HepG2 (cell line): ENCODE results near the gene OPRL1. TPM values are rescaled to one million over a fixed set of nuclear protein-coding genes. Genes with fewer than 3 reads are reported as not detected.
A peak's percentile ranks its signal among the peaks of the same experiment; 100 is the strongest.

ENCODE experiments used
- CBFB ChIP-seq: sonication (generic); formaldehyde crosslinking; IDR thresholded peaks from 2 replicates; pipeline ENCODE4 v1.4.0; 2020; ENCODE audit warnings: missing genetic modification reagents
- ELF1 ChIP-seq: sonication (generic); formaldehyde crosslinking; IDR thresholded peaks from 2 replicates; pipeline ENCODE4 v1.4.0; 2020; ENCODE audit warnings: missing genetic modification reagents
- FIP1L1 ChIP-seq: fragments of 200-400 bp; formaldehyde crosslinking; IDR thresholded peaks from 2 replicates; pipeline ENCODE4 v1.6.1; 2018; ENCODE audit warnings: low read depth, mild to moderate bottlenecking, low read length, moderate library complexity, borderline replicate concordance; ENCODE audit not compliant: insufficient read depth
- HOXD1 ChIP-seq: sonication (generic); formaldehyde crosslinking; IDR thresholded peaks from 2 replicates; pipeline ENCODE4 v1.5.0; 2020; ENCODE audit warnings: missing genetic modification reagents
- ISL2 ChIP-seq: sonication (generic); formaldehyde crosslinking; IDR thresholded peaks from 2 replicates; pipeline ENCODE4 v1.5.0; 2020; ENCODE audit warnings: missing genetic modification reagents
- JDP2 ChIP-seq: sonication (generic); formaldehyde crosslinking; IDR thresholded peaks from 2 replicates; pipeline ENCODE4 v1.8.1; 2022; ENCODE audit warnings: missing genetic modification reagents, borderline replicate concordance
- KDM1A ChIP-seq: IDR thresholded peaks from 2 replicates; pipeline ENCODE4 v1.6.1; 2016; ENCODE audit warnings: missing compliant biosample characterization
- KDM5B ChIP-seq: sonication (generic); formaldehyde crosslinking; IDR thresholded peaks from 2 replicates; pipeline ENCODE4 v1.4.0; 2020; ENCODE audit warnings: missing genetic modification reagents, mild to moderate bottlenecking, borderline replicate concordance
- ONECUT2 ChIP-seq: sonication (generic); formaldehyde crosslinking; IDR thresholded peaks from 2 replicates; pipeline ENCODE4 v1.4.0; 2020; ENCODE audit warnings: missing genetic modification reagents
- POLR2G ChIP-seq: fragments of 200-400 bp; formaldehyde crosslinking; IDR thresholded peaks from 2 replicates; pipeline ENCODE4 v1.6.1; 2018; ENCODE audit warnings: mild to moderate bottlenecking, low read depth, low read length, moderate library complexity
- SMARCC2 ChIP-seq: fragments of 450-650 bp; IDR thresholded peaks from 2 replicates; pipeline ENCODE4 v1.6.1; 2017; ENCODE audit warnings: antibody characterized with exemption, mild to moderate bottlenecking
- TCF7 ChIP-seq: sonication (generic); IDR thresholded peaks from 2 replicates; pipeline ENCODE4 v1.6.1; 2016; ENCODE audit warnings: antibody characterized with exemption, low read depth
- THAP8 ChIP-seq: sonication (generic); formaldehyde crosslinking; IDR thresholded peaks from 2 replicates; pipeline ENCODE4 v1.5.1; 2020; ENCODE audit warnings: missing genetic modification reagents, mild to moderate bottlenecking, borderline replicate concordance
- TMF1 ChIP-seq: sonication (generic); formaldehyde crosslinking; IDR thresholded peaks from 2 replicates; pipeline ENCODE4 v1.8.1; 2022; ENCODE audit warnings: low read depth, missing genetic modification reagents
- ZBTB25 ChIP-seq: IDR thresholded peaks from 2 replicates; pipeline ENCODE4 v1.6.1; 2018; ENCODE audit warnings: missing genetic modification reagents
- ZFAT ChIP-seq: sonication (generic); formaldehyde crosslinking; conservative IDR thresholded peaks from 2 replicates; pipeline ENCODE4 v1.8.1; 2023; ENCODE audit warnings: missing genetic modification reagents, inconsistent platforms
- ZNF253 ChIP-seq: sonication (generic); formaldehyde crosslinking; IDR thresholded peaks from 2 replicates; pipeline ENCODE4 v1.8.0; 2022; ENCODE audit warnings: mild to moderate bottlenecking, missing genetic modification reagents, borderline replicate concordance
- ZNF263 ChIP-seq: sonication (generic); formaldehyde crosslinking; IDR thresholded peaks from 2 replicates; pipeline ENCODE4 v1.4.0; 2020; ENCODE audit warnings: missing genetic modification reagents
- polyA plus RNA-seq, 8 experiments: library from polyadenylated mRNA; depleted of rRNA in 3 of 8; stranded (reverse) in 7 of 8; unstranded in 1 of 8; fragments of >200 nt; fragmentation: Illumina TruSeq in 4 of 8; extraction: Trizol in 4 of 8; gene quantifications; 2 replicates each; pipeline versions ENCODE4 v1.2.1 to v1.2.3, GENCODE V29; 2011 to 2016; ENCODE audit warnings: low read depth in 4 of 8, missing spikeins in 1 of 8, mixed read lengths in 1 of 8; ENCODE audit not compliant: insufficient read depth in 1 of 8
- total RNA-seq, 5 experiments: library from RNA; depleted of rRNA; stranded (reverse); fragments of >200 nt; fragmentation: Illumina TruSeq; extraction: Trizol; gene quantifications; 2 replicates each; pipeline ENCODE4 v1.2.3, GENCODE V29; 2016; ENCODE audit warnings: low read depth in 1 of 5
- TF ChIP-seq, protein P1 (sequence below): sonication (generic); formaldehyde crosslinking; IDR thresholded peaks from 2 replicates; pipeline ENCODE4 v1.4.0; 2020; ENCODE audit warnings: missing genetic modification reagents
- TF ChIP-seq, protein P2 (sequence below): sonication (generic); formaldehyde crosslinking; IDR thresholded peaks from 2 replicates; pipeline ENCODE4 v1.8.0; 2022; ENCODE audit warnings: missing genetic modification reagents, mild to moderate bottlenecking, borderline replicate concordance

Gene OPRL1
- total and polyA plus RNA-seq, 2 of the 13 experiments (the other 11 are each of a cell fraction or from before 2014, with no cell fraction given) = 0.35 to 0.71 TPM

DNA sequence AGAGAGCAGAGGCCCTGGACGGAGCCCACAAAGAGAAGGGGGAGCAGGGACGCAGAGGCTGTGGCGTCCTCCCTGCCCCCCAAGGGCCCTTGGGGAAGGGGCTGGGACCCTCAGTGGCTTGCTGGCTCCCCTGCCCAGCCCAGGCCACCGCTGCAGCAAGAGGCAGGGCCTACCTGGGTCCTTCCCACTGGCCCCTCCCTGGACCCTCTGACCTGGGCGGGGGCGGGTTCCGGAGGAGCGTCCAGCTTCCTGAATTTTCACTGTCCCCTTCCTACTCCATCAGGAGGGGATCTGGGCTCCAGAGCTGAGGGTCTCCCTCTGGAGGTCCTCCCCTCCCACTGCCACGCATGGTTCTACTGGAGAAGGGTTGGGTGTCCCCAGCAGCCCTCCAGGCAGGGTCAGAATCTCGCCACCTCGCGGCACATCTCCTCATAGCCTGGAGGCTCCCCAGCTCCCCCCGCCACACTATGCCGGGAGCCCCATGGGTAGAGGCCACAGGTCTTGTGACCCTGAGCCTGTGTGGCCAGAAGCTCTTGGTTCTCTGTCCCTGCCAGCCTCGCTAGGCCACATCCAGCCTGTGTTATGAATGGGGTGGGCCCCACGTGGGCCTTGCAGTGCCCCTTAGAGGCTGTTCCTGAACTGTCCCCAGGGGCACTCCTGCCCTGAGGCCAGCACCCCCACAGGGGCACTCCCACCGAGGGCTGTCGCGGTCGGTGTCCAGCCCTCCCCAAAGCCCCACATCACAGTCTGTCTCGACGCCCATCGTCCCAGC is 29.4 kb upstream of the OPRL1 start (continued):
- no peak; the same call in 1 of the 2 replicates for TF ChIP-seq THAP8 (CRISPR knock-in tag)
- TF ChIP-seq ZFAT (CRISPR knock-in tag) = 0 out of 2 replicates have a peak, but pooled peaks have one; percentile 62
- TF ChIP-seq SMARCC2 = no peak
- TF ChIP-seq ELF1 (CRISPR knock-in tag) = peak; percentile 62
- TF ChIP-seq ZNF263 (CRISPR knock-in tag) = peak; percentile 58
- peak; percentile 6; the same call in 1 of the 2 replicates for TF ChIP-seq KDM5B (CRISPR knock-in tag)
- TF ChIP-seq POLR2G = peak; percentile 67
- no peak for TF ChIP-seq TMF1 (CRISPR knock-in tag)
- peak; percentile 72; the same call in 1 of the 2 replicates for TF ChIP-seq ZBTB25
- TF ChIP-seq HOXD1 (CRISPR knock-in tag) = 0 out of 2 replicates have a peak, but pooled peaks have one; percentile 58
- TF ChIP-seq ISL2 (CRISPR knock-in tag) = peak; percentile 72; the same call in 1 of the 2 replicates
- no peak for TF ChIP-seq ONECUT2 (CRISPR knock-in tag)
- TF ChIP-seq KDM1A (CRISPR knock-in tag) = no peak
- peak; percentile 79; the same call in 1 of the 2 replicates for TF ChIP-seq ZNF253 (CRISPR knock-in tag)
- TF ChIP-seq CBFB (CRISPR knock-in tag) = peak; percentile 33; the same call in 1 of the 2 replicates
- TF ChIP-seq, protein P1, sequence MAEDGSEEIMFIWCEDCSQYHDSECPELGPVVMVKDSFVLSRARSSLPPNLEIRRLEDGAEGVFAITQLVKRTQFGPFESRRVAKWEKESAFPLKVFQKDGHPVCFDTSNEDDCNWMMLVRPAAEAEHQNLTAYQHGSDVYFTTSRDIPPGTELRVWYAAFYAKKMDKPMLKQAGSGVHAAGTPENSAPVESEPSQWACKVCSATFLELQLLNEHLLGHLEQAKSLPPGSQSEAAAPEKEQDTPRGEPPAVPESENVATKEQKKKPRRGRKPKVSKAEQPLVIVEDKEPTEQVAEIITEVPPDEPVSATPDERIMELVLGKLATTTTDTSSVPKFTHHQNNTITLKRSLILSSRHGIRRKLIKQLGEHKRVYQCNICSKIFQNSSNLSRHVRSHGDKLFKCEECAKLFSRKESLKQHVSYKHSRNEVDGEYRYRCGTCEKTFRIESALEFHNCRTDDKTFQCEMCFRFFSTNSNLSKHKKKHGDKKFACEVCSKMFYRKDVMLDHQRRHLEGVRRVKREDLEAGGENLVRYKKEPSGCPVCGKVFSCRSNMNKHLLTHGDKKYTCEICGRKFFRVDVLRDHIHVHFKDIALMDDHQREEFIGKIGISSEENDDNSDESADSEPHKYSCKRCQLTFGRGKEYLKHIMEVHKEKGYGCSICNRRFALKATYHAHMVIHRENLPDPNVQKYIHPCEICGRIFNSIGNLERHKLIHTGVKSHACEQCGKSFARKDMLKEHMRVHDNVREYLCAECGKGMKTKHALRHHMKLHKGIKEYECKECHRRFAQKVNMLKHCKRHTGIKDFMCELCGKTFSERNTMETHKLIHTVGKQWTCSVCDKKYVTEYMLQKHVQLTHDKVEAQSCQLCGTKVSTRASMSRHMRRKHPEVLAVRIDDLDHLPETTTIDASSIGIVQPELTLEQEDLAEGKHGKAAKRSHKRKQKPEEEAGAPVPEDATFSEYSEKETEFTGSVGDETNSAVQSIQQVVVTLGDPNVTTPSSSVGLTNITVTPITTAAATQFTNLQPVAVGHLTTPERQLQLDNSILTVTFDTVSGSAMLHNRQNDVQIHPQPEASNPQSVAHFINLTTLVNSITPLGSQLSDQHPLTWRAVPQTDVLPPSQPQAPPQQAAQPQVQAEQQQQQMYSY (CRISPR knock-in tag) = no peak
- no peak for TF ChIP-seq JDP2 (CRISPR knock-in tag)
- 0 out of 2 replicates have a peak, but pooled peaks have one; percentile 13 for TF ChIP-seq FIP1L1
- no peak for TF ChIP-seq TCF7
- TF ChIP-seq, protein P2, sequence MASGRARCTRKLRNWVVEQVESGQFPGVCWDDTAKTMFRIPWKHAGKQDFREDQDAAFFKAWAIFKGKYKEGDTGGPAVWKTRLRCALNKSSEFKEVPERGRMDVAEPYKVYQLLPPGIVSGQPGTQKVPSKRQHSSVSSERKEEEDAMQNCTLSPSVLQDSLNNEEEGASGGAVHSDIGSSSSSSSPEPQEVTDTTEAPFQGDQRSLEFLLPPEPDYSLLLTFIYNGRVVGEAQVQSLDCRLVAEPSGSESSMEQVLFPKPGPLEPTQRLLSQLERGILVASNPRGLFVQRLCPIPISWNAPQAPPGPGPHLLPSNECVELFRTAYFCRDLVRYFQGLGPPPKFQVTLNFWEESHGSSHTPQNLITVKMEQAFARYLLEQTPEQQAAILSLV (CRISPR knock-in tag) = peak; percentile 68; the same call in 1 of the 2 replicates
